GM12865 (cell line): ENCODE measurements around the gene THOP1.
A peak's percentile ranks its signal among the peaks of the same experiment; 100 is the strongest.

Source experiments
- DNase-seq: peaks from one replicate; pipeline ENCODE4 v3.0.0; 2010; ENCODE audit warnings: low read depth
- H3K4me3 ChIP-seq: 2 replicates; pipeline ENCODE4 v1.5.1; 2011; ENCODE audit warnings: mild to moderate bottlenecking, low read depth, low read length, control low read depth
- CTCF ChIP-seq: IDR thresholded peaks from 2 replicates; pipeline ENCODE4 v1.5.1; 2011; ENCODE audit warnings: low read length, control low read depth, low read depth, inconsistent platforms; ENCODE audit not compliant: insufficient read depth; ENCODE audit errors: missing control alignments

The THOP1 gene

DNA sequence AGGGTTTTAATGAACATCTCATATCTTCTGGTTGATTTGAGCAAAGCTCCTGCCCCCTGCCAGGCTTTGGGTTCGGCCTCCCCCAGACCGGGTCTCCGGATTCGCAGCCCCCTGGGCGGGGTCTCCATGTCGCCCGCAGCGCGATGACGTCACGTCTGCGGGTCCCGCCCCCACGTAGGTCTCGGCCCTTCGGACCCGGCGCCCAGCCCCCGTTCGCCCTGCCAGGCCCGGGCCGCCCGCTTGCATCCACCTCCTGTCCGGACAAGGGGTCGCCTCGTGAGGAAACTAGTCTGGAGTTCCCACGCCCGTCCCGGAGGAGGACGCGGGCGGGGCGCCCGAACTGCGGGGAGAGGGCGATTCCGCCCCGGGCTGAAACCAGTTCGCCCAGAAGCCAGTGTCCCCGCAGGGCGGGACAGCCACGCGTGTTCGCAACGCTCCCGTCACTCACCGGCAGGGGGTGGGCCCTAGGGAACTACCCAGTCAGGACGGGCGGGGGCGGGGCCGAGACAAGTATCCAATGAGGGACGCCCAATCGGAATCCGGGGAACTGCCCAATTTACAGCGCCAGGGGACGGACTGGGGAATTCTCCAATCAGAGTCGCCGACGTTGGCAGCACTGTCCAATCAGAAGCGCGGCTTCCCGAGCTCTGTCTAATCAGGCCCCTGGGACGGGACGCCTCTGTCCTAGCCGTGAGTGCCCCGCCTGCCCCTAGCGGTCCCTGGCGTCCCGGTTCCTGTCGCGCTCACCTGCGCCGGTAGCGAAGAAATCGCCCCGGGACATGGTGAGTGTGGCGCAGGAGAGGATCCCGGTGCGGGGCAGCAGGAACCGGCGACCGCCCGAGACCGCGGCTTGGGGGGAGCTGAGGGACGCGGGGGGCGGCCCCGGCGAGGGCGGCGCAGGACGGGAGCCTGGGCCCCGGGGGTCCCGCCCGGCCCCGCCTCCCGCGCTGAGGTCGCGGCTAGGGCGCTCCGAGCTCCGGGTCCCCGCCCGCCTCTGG lies 55.8 kb downstream of the THOP1 start, which contains the start of gene ZNF555:
Gene ZNF555 (plus strand): TSS at position 682 of the 998 bp plus-strand sequence. CDS start 98 bp downstream, at position 780.
- DNase-seq = peak; percentile 100
- peak within 1 kb of the TSS; percentile 81 for H3K4me3 ChIP-seq
- TF ChIP-seq CTCF = peak; percentile 60

DNA sequence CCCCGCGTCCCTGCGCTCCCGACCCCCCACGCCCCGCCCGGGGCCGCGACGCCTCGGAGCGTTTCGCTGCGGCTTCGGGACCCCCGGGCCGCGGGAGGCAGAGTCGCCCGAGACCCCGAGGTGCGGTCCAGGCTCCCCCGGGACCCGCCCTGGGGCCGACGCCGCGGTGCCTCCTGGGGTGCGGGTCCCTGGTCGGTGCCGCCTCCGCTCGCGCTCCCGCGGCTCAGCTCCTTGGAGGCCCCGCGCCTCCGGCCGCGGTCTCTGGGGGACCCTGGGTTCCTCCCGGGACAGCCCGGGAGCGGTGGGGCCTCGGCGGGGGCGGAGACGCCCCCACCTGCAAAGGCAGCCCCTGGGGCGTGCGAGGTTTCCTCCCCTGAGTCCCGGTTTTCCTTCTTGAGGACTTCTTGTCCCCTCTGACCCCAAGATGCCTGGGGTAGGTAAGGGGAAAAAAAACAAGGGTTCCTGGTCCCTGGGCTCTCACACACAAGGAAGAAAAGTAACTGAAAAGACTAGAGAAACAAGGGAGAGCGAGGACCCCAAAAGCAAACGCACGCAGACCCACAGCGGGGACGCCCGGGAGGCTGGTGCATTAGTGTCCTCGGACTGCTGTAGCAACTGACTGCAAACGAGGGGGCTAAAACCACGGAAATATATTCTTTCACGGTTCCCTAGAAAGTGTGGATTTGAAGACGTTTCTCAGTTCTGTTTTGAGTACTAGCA lies 56.7 kb downstream of the THOP1 start:
- H3K4me3 ChIP-seq = peak overlapping the region; percentile 63
- DNase-seq = no peak
- no peak for TF ChIP-seq CTCF

DNA sequence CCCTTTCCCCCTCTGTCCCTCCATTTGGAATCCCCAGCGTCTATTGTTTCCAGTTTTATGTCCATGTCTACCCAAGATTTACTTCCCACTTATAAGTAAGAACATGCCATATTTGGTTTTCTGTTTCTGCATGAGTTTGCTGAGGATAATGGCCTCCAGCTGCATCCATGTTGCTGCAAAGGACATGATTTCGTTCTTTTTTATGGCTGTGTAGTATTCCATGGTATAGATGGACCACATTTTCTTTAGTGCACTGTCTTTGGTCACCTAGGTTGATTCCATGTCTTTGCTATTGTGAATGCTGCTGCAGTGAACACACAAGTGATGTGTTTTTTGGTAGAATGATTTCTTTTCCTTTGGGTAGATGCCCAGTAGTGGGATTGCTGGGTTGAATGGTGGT lies 59.8 kb downstream of the THOP1 start:
- no peak for DNase-seq
- no peak for TF ChIP-seq CTCF
- H3K4me3 ChIP-seq = no peak overlapping the region

DNA sequence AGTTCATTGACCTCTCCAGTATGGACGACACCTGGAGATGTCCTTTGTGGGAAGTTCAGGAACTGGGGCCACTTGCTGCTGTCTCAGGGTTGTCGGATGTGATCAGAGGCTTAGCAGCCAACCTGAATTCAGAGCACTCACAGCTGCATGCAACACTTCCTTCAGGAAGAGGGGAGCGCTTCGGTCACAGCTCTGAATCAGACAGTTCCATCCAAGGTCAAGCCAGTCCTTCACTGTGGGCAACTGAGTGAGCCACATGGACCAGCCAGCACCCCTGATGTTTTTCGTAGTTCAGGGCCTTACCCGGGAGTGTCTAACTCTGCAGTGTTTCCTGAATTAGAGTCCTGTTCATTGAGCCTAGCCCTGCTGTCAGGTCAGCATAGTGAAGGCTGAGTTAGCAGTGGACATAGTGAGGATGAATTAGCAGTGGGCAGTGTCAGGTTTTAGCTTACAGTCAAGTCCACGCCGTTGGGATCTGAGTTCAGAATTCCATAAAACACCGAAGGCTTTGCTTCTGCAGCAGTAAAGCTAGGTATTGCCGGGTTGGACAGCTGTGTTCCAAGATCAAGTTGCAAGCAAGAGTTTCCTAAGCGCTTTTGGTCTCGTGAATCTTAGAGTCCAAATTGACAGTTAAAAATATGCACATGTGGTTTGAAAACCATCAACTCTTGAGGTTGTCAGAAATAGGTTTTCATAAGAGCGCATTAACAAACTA lies 61.0 kb downstream of the THOP1 start:
- no peak for TF ChIP-seq CTCF
- no peak for DNase-seq
- no peak overlapping the region for H3K4me3 ChIP-seq

GRCh38 chr19:2847507-2847906 lies 62.2 kb downstream of the THOP1 start:
- no peak for TF ChIP-seq CTCF
- DNase-seq = no peak
- no peak overlapping the region for H3K4me3 ChIP-seq

DNA sequence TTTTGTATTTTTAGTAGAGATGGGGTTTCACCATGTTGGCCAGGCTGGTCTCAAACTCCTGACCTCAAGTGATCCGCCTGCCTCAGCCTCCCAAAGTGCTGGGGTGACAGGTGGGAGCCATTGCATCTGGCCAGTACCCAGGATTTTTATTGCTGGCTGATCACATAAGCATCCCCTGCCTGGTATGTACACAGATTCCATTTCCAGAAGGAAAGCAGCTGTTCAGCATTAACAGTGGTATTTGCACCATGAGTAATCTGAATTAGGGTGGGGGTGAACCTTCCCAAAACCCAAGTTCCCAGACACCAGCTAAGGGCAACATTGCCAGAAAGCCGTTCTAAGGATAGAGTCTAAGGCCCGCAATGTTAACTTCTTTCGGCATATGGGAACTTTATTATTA lies 63.3 kb downstream of the THOP1 start:
- TF ChIP-seq CTCF = no peak
- H3K4me3 ChIP-seq = no peak overlapping the region
- DNase-seq = no peak
